A549 (cell line): ENCODE measurements around the gene CAV1.

ENCODE experiments used
- BHLHE40 ChIP-seq: IDR thresholded peaks from 2 replicates; pipeline ENCODE4 v1.6.1; 2012; ENCODE audit warnings: low read depth, low read length, inconsistent platforms
- CBX2 ChIP-seq: fragments of 200-600 bp; sonication (generic); IDR thresholded peaks from 2 replicates; pipeline ENCODE4 v1.6.1; 2016; ENCODE audit warnings: low read depth, mild to moderate bottlenecking, borderline replicate concordance
- CBX8 ChIP-seq: fragments of 200-600 bp; sonication (generic); IDR thresholded peaks from 2 replicates; pipeline ENCODE4 v1.6.1; 2016
- CEBPB ChIP-seq, 2 experiments: fragments of >200 bp in 1 of 2; sonication (Bioruptor Twin) in 1 of 2; formaldehyde crosslinking in 1 of 2; IDR thresholded peaks; 2 replicates each; pipeline ENCODE4 v1.6.1; 2012 to 2016
- CHD2 ChIP-seq: fragments of 150-350 bp; IDR thresholded peaks from 2 replicates; pipeline ENCODE4 v1.6.1; 2014; ENCODE audit warnings: low read length; ENCODE audit not compliant: partially characterized antibody
- CTCF ChIP-seq: fragments of >200 bp; sonication (Bioruptor Twin); formaldehyde crosslinking; IDR thresholded peaks from 3 replicates; pipeline ENCODE4 v1.5.1; 2016
- EP300 ChIP-seq, 2 experiments: fragments of >200 bp; sonication (Bioruptor Twin); formaldehyde crosslinking; IDR thresholded peaks; 2 replicates in 1 of 2; 3 replicates in 1 of 2; pipeline ENCODE4 v1.6.1; 2016 to 2017
- ESRRA ChIP-seq: fragments of 150-350 bp; IDR thresholded peaks from 2 replicates; pipeline ENCODE4 v1.6.1; 2014; ENCODE audit warnings: mild to moderate bottlenecking, low read length, borderline replicate concordance
- POLR2A ChIP-seq: IDR thresholded peaks from 2 replicates; pipeline ENCODE4 v1.6.1; 2012; ENCODE audit warnings: mild to moderate bottlenecking, low read length
- REST ChIP-seq: fragments of 200-600 bp; sonication (generic); IDR thresholded peaks from 2 replicates; pipeline ENCODE4 v1.6.1; 2016; ENCODE audit warnings: antibody characterized with exemption, mild to moderate bottlenecking, moderate library complexity
- RNF2 ChIP-seq: fragments of 200-600 bp; sonication (generic); IDR thresholded peaks from 2 replicates; pipeline ENCODE4 v1.6.1; 2016; ENCODE audit warnings: low read depth, mild to moderate bottlenecking, antibody characterized with exemption, moderate library complexity, borderline replicate concordance
- ZFP36 ChIP-seq: fragments of 450-650 bp; IDR thresholded peaks from 2 replicates; pipeline ENCODE4 v1.6.1; 2014; ENCODE audit warnings: borderline replicate concordance; ENCODE audit not compliant: partially characterized antibody
- ZSCAN20 ChIP-seq: fragments of 250-450 bp; sonication (Bioruptor Pico); IDR thresholded peaks from 2 replicates; pipeline ENCODE4 v1.8.0; 2022; ENCODE audit warnings: mild to moderate bottlenecking, moderate library complexity

GRCh38 chr7:116505823-116506222, 19.0 kb upstream of the CAV1 start:
- TF ChIP-seq CBX2 = no peak
- TF ChIP-seq ZFP36 = no peak
- TF ChIP-seq CHD2 = no peak
- TF ChIP-seq CTCF = no peak
- no peak for TF ChIP-seq ESRRA
- TF ChIP-seq RNF2 = no peak
- TF ChIP-seq POLR2A = no peak
- TF ChIP-seq REST = no peak
- no peak for TF ChIP-seq CEBPB (IDR thresholded peaks at IDR 0.05)
- no peak for TF ChIP-seq BHLHE40
- TF ChIP-seq EP300 (IDR thresholded peaks at IDR 0.05) = no peak
- TF ChIP-seq CBX8 = no peak
- no peak for TF ChIP-seq ZSCAN20 (CRISPR knock-in tag)
